GM03348 (cell line): Measurements from ENCODE around the gene DCANP1.

ENCODE experiments used
- DNase-seq: peaks from one replicate; pipeline ENCODE4 v3.0.0; 2012; ENCODE audit warnings: low spot score

Gene DCANP1

DNA sequence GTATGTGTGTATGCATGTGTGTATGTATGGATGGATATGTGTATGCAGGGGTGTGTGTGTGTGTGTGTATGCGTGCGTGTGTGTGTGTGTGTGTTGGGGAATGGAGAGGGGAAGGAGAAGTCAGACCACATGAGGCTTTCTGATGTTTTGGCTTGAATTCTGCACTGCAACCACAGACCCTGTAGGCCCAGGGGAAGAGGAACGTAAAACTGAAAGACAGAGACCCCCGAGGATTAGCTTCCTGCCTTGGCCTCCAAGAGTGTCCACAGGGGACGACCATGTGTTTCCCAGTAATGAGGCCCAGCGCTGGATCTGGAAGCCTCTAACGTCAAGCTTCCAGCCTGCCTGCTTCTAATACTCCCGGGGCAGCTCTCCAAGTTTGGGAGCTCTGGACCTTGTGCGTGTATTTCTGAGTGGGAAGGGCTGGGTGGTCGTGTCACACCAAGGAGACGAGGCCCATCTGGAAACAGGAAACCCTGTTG lies 5.8 kb downstream of the DCANP1 start:
- no peak for DNase-seq

DNA sequence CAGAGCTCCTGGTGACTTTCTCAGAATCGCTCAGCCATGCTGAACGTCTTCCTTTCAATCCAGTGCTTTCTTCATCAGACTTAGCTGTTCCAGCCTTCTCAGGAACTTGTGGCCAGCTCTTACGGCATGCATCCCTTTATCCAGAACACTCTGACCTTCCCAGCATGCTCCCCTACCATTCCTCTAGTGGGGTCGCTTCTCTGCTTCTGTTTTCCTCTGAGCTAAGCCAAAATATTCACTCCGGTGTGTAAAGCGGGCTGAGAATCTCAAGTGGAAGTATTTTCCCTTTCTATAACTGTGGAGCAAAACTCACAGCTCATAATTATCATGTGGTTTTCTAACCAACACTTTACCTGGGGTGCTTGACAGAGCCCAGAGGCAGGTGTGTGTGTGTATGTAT lies 6.2 kb downstream of the DCANP1 start:
- DNase-seq, result no peak

DNA sequence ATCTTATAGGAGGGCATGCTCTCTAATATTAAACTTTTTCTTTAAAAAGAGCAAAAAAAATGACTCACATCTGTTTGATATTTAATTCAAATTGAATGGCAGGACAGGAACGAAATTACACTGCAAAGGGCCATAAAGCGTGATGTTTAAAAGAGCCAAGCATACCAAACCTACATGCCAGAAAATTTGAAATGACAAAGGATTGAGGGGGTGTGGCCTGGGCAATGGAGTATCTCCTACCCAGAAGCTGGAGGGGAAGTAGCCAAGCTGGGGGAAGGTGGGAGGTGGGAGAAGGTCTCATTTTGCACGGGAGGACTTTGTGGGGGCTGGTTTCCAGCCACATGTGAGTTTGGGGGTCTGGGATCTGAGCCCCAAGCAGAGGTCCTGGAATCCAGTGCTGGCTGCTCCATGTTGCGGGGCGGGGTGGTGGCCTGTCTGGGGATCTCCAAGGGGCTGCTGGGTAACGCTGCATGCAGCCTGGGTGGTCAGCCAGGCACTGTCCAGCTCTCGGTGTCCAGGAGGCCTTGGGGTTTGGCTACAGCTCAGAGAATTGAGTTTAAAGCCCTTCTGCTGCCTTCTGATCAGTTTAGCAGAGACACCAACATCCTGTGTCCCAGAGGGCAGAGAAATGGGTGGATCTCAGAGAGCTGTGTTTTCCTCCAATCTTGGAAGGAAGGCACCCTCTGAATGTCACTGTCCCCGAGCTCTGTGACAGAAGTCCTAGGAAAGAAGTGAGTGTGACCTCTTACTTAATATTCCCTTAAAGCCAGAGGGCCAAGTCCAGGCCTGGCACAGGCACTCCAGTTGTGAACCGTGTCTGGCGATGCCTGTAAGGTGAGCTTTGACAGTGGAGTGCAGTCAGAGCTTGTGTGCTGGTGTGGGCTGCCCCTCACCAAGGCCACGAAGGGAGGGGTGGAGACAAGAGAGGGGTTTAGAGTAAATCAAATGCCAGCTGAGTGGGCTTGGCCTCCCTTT lies 7.6 kb downstream of the DCANP1 start:
- DNase-seq, result no peak

DNA sequence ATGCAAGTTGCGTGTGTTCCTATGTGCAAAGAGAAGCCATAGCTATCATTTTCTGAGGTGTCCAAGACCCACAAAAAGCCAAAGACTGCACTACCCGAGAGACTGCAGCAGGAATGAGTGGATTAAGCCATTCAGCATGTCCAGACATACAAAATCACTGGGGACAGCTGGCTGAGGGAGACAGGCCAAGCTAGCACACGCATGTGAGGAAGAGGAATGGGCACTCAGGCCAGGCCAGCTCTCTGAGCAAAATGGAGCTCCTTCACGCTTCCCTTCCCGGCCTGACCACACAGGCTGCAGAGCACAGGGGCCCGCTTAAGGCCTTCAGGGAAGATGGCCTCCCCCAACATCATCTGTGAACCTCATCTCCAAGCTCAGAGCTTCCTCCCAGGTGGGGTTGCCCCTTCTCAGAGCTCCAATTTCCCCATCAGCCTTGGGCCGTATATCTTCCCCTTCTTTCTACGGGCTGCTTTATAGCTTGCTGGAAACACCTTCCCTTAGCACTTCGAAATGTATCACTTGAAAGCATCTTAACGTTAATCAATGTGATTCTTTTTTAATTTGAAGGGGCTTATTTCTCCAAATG lies 8.4 kb downstream of the DCANP1 start:
- DNase-seq, result no peak

DNA sequence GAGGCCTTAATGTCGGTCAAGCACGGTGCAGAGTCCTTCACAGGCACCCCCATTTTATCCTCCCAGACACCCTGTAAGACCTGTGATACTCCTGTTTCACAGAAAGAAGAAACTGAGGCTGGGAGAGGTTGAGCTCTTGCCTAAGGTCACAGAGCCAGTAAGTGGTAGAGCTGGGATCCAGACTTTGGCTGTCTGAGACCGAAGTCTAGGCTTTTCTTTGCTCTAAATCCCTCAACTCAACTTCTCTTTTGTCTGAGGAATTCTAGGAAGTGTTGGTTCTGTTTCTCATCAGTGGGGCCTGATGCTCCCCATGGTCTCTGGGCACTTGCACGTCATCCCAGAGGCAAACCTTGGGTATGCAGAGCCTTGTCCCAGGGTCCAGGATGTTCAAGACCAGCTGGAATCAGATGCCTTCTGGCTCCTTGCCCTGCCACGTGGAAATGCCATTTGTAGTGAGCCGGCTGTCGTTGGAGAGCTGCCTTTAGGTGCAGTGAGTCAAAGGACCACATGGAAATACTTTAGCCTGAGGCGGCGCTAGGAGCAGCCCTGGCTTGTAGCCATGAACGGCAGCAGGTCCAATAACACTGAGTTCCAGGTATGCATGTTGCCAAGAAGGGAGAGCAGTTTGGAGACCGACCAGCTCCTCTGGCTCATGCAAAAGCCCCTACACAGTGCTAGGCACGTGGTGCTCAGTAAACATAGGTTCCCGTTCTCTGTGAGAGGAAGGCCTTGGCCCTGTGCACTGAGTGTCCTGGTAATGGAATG lies 9.2 kb downstream of the DCANP1 start:
- DNase-seq, result peak; percentile 86

DNA sequence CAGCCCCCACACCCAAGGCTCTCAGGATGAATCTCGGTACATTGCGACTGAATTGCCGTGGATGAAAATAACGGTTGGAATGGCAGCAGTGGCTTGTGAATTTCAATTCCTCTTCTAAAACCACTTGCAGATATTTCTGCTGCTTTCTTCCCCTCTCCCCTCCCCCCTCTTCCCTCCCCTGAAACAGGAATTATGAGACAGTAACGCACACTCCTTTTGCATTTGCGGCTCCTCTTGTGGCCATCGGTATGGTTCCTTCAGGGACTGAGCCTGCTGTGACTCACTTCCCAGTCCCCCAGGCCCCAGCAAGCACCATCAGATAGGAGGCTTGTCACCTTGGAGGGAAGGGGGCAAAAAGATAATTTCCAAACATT lies 9.7 kb downstream of the DCANP1 start:
- DNase-seq, result peak; percentile 2

DNA sequence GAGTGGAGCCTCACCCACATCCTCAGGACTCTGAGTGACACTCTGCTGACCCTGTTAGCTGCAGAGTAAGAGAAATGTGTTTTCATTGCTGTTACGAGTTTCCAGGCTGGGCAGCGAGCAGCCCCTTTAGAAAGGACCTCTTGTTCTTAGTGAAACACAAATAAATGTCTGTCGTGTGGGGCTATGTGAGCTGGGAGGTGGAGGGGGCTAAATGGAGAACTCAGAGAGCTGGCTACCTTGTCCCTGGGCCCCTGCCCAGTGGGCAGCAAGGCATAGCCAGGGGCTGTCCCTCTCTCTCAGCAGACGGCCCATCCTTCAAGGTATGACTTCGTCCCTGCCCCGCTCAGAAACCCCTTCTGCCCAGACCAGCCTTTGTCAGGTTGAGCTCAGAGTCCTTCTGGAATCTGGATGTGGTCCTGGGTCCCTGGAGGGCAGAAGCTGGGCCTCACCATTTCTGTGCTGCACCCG lies 10.2 kb downstream of the DCANP1 start:
- DNase-seq, result peak; percentile 1

DNA sequence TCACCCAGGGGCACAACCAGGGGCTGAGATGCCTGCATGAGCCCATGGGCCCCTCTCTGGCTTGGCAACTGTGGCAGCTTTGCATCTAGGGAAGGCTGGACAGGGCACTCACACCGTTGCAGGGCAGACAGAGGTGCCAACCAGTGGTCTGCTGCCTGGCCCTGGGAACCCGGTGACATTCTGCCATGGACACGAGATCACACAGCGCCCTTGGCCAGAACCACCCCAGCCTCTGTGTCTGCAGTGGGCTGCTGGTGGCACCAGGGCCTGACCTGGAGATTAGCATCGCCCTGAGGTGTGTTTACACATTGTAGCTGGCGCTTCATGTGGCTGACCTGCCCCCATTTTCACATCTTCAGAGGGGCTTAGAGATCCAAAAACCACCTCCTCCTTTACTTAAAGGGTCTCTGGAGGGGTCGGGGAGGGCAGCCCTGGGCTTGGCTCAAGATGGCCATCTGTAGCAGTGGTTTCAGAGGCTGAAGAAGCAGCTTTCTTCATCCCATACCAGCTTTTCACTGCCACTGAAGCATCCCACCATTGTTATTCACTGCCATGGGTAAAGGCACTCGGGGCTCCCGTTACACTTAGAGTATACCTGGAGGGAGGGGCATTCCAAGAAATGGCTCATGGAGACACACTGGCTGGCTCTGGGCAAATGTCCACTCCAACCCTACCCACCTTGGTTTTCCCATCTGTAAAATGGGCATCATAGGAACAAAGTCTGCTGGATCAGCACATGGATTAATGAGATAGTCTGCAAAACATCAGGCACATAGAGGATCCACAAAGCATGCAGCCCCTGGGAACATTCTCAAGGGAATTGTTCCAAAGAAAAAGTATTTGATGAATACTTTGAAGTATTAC lies 11.4 kb downstream of the DCANP1 start:
- DNase-seq, result peak; percentile 1

DNA sequence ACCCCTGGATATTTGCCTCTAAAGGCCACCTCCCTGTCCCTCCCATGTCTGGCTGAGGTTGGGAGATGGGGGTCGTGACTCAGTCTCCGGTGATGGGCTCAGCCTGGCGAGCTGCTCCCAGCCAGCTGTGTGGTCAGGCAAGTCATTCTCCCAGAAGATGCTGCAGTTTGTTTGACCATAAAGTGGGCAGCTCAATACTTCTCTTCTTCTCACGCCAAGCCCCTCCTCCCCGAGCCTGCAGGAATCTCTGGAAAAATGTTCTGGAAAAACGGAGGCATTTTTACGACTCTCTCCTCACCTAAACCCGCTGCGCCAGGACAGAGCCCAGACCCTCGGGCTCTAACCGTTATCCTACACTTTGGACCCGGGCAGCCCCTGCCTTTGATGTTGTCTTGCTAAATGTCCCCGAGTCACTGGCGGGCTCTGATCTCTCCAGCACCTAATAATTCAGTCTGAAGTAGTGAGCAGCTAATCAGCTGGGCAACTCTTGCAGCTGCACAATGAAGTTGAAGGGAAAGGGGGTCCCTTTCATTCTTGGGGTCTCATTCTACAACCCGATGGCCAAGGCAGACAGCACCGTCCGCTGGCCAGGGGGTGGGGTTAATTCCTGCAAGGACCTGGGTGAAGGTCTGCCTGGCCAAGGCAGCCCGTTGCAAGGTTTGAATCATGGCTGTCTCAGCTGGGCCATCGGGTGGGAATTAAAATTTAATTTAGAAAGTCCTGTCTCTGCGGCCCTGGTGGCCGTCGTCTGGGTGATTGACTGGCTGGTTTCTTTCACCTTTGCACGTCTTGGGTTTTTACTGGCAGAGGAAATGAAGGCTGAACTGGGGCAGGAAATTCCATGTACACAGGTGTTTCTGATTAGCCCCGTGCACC lies 12.3 kb downstream of the DCANP1 start:
- DNase-seq, result no peak

DNA sequence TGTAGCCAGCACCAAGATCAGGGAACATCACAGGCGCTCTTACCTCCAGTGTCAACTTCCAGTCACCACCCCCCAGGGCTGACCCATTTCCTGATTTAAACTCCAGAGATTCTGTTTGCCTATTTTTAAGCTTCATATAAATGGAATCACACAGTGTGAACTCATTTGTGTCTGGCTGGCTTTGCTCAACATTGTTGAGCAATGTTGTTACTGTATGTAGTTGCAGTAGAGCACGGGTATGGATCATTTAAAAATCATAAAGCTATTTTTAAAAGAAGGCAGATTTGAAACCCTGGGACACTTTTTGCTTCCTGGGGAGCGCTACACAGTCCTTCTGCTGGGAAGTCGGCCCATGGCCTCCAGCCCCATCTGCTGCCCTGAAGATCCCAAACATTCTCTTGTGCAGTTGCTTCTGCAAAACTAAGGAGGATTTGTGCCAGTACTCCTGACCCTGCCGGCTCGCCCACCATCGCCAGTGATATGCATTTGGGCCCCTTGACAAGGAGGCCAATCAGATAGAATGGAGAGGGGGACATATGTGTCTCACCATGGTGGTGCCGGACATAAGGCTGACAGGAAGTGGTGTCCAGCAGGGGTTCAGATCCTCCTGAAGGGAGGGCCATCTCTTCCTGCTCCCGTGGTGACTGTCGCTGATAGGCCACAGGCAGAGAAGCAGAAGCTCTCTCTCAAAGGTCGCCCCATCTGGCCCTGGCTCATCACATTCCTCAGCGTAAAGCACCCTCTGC lies 13.3 kb downstream of the DCANP1 start:
- DNase-seq, result no peak

DNA sequence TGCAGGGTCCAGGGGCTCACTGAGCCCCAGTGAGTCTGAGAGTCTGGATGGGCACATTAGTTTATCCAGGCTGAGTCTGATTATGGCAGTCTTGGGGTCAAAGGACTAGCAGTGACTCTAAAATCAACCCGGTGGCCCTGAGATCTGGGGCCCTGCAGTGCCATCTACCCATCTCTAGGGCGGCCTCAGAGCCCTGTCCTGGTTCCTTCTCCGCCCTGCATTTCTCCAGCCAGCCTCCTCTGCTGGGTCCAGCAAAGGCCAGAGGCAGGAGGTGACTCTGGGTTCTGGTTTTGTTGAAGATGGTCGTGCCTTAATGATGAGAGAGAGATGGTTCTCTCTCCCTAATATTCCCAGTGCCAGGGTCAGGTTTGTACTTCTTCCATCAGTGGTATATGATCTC lies 15.0 kb downstream of the DCANP1 start:
- no peak for DNase-seq

DNA sequence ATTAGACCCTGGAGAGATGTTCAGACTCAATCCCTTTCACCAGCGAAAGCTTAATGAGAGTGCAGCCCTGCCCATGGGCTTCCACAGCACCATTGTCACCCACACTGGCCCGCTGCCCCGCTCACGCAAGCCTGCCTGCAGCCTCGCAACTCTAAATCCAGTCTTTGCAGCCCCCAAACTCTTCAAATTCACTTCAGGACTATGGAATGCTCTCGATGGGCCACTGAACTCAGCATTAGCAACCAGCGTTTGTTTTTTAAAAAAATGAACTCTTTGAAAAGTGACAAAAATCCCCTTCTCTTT lies 17.1 kb downstream of the DCANP1 start:
- no peak for DNase-seq

DNA sequence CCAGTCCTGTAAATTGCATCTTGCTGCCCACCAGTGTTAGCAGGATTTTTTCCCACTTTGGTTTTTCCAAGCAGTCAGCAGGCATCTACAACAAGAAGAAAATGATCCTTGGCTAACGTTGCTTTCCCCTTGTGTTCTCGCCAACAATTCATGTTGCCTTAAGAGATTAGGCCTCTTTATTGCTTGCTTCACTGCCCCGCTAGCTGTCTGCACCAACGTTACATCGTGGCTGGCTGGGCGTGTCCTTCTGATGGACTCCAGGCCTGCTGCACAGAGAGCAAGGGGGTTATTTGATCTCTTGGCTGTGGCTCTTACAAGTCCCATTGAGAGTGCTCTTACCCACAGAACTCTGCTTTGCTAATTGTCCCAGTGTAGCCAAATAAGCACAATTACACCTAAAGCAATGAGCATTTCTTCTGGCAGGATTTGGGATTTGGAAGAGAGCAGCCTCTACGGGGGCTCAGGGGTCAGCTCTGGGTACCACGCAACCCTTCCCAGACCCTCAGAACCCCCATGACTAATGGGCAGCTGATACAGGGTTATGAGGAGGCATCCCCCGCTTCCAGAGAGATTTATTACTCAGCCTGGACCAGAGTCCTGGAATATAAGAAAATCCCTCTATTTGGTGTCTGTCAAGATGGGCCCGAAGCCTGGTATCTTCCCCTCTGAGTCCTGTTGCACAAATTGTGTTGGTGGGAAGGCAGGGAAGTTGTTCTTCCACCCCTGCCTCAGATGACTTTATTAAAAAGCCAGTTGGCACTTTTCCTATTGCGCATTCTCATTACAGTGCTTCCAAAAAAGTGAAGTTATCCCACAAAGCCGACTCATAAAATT lies 17.6 kb downstream of the DCANP1 start:
- no peak for DNase-seq

DNA sequence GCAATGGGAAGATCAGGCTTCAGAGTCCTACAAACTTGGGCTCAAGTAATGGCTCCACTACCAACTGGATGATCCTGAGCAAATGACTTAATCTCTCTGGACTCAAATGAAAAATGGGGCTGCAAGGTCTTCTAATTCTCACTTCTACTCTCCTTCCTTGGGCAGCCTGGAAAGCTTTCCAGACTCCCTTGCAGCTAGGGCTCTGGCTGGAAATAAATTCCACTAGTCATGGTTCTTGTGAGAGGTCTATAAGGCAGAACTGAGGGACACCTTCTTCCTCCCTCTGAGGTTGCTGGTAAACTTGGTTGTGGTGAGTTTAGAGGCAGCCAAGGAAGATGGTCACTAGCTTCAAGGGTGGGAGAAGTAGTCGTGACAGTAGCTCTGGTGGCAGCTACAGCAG lies 18.6 kb downstream of the DCANP1 start:
- no peak for DNase-seq

DNA sequence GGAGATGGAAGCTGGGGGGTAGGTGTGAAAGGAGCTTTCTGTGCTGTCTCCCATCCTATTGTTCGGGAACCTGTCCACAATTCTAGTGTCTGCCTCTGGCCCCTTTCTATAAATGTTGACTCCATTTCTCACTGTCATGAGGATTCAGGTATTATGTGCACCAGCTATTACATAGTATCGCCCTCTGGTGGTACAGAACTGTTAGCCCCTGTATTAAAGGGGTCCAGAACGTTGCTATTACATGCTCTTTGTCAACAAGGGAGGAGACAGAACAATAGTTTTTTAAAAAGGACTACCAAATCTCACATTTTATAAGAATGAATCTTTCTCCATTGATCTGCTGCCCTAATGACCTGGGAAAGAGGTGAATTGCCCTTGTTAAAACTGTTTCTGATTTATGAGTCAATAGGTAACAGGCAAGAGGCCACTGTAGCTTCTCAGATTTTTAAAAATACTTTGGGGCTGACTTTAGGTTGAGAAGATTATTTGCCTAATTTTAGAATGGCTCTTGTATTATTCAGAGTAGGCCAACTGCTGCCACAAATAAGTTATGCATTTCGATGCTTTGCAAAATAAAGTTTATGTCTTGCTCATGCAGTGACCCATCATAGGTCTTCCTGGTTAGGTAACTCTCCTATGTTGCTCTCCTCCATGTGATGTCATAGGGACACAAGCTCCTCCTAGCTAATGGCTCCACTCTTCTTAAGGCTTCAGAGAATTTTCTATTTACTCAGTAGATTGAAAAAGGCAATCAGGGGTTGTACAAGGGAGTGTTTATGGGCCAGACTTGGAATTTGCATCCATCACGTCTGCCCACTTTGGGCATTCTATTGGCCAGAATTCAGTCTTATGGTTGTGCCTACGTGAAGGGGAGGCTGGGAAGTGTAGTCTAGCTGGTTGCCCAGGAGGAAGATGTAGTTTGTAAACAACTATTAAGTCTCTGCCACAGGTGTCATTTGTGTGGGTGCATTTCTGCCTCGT lies 20.8 kb downstream of the DCANP1 start:
- peak; percentile 70 for DNase-seq

DNA sequence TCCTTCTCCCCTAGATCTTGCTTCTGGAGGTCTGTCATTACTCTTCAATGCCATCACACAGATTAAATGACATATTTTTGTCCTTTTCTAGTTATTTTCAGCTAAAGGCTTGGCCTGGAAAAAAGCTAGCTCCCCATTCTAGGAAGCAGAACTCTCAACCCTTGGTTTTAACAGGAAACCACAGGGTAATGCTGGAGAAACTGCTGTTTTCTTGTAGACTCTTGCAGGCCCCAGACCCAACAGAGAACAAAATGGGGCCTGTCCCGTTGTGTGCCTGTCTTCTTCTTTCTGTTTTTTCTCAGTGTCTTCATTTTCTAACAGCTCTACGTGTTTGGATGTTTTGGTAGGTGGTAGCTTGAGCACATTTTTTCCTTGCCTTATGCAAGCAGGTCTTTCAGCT lies 21.5 kb downstream of the DCANP1 start:
- DNase-seq, result no peak

DNA sequence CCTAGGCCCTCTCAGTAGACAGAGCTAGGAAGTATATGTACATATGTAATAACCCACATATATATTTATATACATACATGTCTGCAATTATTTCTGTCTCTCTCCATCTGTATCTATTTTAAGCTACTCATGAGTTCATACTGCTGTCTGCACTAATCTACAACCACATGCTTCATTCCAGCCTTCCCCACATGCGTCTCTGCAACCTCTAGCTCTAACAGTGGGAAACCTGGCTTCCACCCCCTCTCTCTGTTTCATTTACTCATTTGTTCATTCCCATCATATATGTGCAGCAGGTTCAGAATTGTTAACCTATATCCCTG lies 23.3 kb downstream of the DCANP1 start:
- no peak for DNase-seq
